Lung (tissue), 12 donors: ENCODE results near the gene C10orf120. TPM values are rescaled to one million over a fixed set of nuclear protein-coding genes. Genes with fewer than 3 reads are reported as not detected.

Experiments
- ATAC-seq: fragments of 200-7000 bp; cut with Tn5 transposase; one replicate; pipeline ENCODE4 v1.9.1; 2020; ENCODE audit warnings: moderate number of reproducible peaks; ENCODE audit not compliant: insufficient read depth, low FRiP score
- DNase-seq, 3 donors: peaks; one replicate each; pipeline ENCODE4 v3.0.0-alpha.2; 2013 to 2017
- H3K27ac ChIP-seq, 2 donors: one replicate each; pipeline ENCODE4 v1.5.1; 2013; ENCODE audit warnings: mild to moderate bottlenecking in 2 of 2, moderate library complexity in 2 of 2, control low read depth in 1 of 2, inconsistent platforms in 1 of 2, low read depth in 1 of 2, low read length in 1 of 2
- H3K27me3 ChIP-seq, 3 donors: one replicate each; pipeline ENCODE4 v1.5.1; 2013; ENCODE audit warnings: low read length in 2 of 3; ENCODE audit not compliant: control insufficient read depth in 3 of 3, insufficient read depth in 3 of 3
- H3K36me3 ChIP-seq, 4 donors: one replicate each; pipeline ENCODE4 v1.5.1; 2013; ENCODE audit warnings: low read length in 4 of 4, mild to moderate bottlenecking in 1 of 4, moderate library complexity in 1 of 4; ENCODE audit not compliant: control insufficient read depth in 4 of 4, insufficient read depth in 4 of 4
- H3K4me1 ChIP-seq, 5 donors: one replicate each; pipeline ENCODE4 v1.5.1; 2013; ENCODE audit warnings: low read length in 5 of 5, mild to moderate bottlenecking in 2 of 5, moderate library complexity in 1 of 5; ENCODE audit not compliant: control insufficient read depth in 5 of 5, insufficient read depth in 5 of 5
- H3K4me3 ChIP-seq: one replicate; pipeline ENCODE4 v1.5.1; 2013; ENCODE audit warnings: mild to moderate bottlenecking, control low read depth, moderate library complexity
- H3K9ac ChIP-seq, 2 donors: one replicate each; pipeline ENCODE4 v1.5.1; 2013; ENCODE audit warnings: low read length in 2 of 2, control low read depth in 1 of 2; ENCODE audit not compliant: insufficient read depth in 1 of 2
- H3K9me3 ChIP-seq, 4 donors: one replicate each; pipeline ENCODE4 v1.5.1; 2013; ENCODE audit warnings: low read length in 3 of 4, mild to moderate bottlenecking in 1 of 4, moderate library complexity in 1 of 4; ENCODE audit not compliant: control insufficient read depth in 4 of 4, insufficient read depth in 3 of 4
- CTCF ChIP-seq: IDR thresholded peaks from 2 replicates; pipeline ENCODE4 v1.5.1; 2012; ENCODE audit warnings: mild to moderate bottlenecking; ENCODE audit errors: control extremely low read depth, extremely low read depth
- WGBS, 2 donors: extraction: QIAGEN DNeasy Blood & Tissue Kit; methylation state at CpG; one replicate each; pipeline ENCODE4 v1.1.7; 2013; 5-methylcytosine and 5-hydroxymethylcytosine counted together
- polyA plus RNA-seq, 2 donors: library from polyadenylated mRNA; stranded (reverse); fragments of 200-250 nt; gene quantifications; one replicate each; pipeline ENCODE4 v1.2.1, GENCODE V29; 2013
- total RNA-seq, 2 donors: library from RNA; depleted of rRNA in 1 of 2; stranded (reverse); fragments of >200 nt in 1 of 2; gene quantifications; one replicate each; pipeline ENCODE4 v1.2.1, GENCODE V29; 2014 to 2021
- donor health status: control.
- donor health status: control.
- donor health status: Bipolar disorder and iron deficiency.
- donor health status: healthy.
- donor health status: DM: yes; HTN: yes; CAD: no.

Gene C10orf120
- total and polyA plus RNA-seq, 4 donors = not detected

GRCh38 chr10:122669842-122670241 lies 29.8 kb downstream of the C10orf120 start:
- no peak for ATAC-seq
- peaks cover 0 to 5% (median 0%) of the 10 kb centered on the region in 3 donors for H3K27me3 ChIP-seq
- H3K27ac ChIP-seq = no peak overlapping the region
- TF ChIP-seq CTCF = no peak
- DNase-seq = no peak
- no peaks in the 10 kb centered on the region for H3K36me3 ChIP-seq
- H3K4me1 ChIP-seq = no peaks in the 10 kb centered on the region
- 57 to 60% methylated on average over 2 of the region's 2 CpGs for WGBS, 2 donors
- H3K9me3 ChIP-seq = peaks cover 0 to 2% (median 0%) of the 10 kb centered on the region in 4 donors
- H3K4me3 ChIP-seq = no peak overlapping the region
- no peak overlapping the region for H3K9ac ChIP-seq

GRCh38 chr10:122669045-122669444 lies 30.6 kb downstream of the C10orf120 start:
- no peaks in the 10 kb centered on the region for H3K27me3 ChIP-seq
- peaks cover 0 to 2% (median 0%) of the 10 kb centered on the region in 4 donors for H3K9me3 ChIP-seq
- TF ChIP-seq CTCF = no peak
- no peak for ATAC-seq
- DNase-seq = no peak
- H3K36me3 ChIP-seq = no peaks in the 10 kb centered on the region
- WGBS, 2 donors = 98 to 100% methylated on average over 2 of the region's 2 CpGs
- no peaks in the 10 kb centered on the region for H3K4me1 ChIP-seq
- H3K27ac ChIP-seq = no peak overlapping the region
- H3K9ac ChIP-seq = no peak overlapping the region
- no peak overlapping the region for H3K4me3 ChIP-seq

- no peaks in the 10 kb centered on the region for H3K27me3 ChIP-seq
- H3K4me1 ChIP-seq = no peaks in the 10 kb centered on the region
- no peak for TF ChIP-seq CTCF
- ATAC-seq (no peak), DNase-seq (no peak)
- no peaks in the 10 kb centered on the region for H3K36me3 ChIP-seq
- H3K27ac ChIP-seq = no peak overlapping the region
- 77 to 84% methylated on average over 4 of the region's 4 CpGs for WGBS, 2 donors
- H3K9me3 ChIP-seq = peaks cover 0 to 1% (median 0%) of the 10 kb centered on the region in 4 donors
- no peak overlapping the region for H3K9ac ChIP-seq
- H3K4me3 ChIP-seq = no peak overlapping the region
Measured at GRCh38 chr10:122665946-122666345, 33.7 kb downstream of the C10orf120 start.

- 78 to 84% methylated on average over 7 of the region's 7 CpGs for WGBS, 2 donors
- Histone ChIP-seq H3K4me3 (no peak overlapping the region), H3K27me3 (no peaks in the 10 kb centered on the region), H3K9ac (no peak overlapping the region), H3K4me1 (no peaks in the 10 kb centered on the region), H3K36me3 (no peaks in the 10 kb centered on the region), H3K27ac (no peak overlapping the region), H3K9me3 (peaks cover 0 to 1% (median 0%) of the 10 kb centered on the region in 4 donors)
- TF ChIP-seq CTCF = no peak
- ATAC-seq (no peak), DNase-seq (no peak)
Measured at GRCh38 chr10:122665329-122665860, 34.3 kb downstream of the C10orf120 start.
